ENCODE measurements around the gene UVRAG.

DNA sequence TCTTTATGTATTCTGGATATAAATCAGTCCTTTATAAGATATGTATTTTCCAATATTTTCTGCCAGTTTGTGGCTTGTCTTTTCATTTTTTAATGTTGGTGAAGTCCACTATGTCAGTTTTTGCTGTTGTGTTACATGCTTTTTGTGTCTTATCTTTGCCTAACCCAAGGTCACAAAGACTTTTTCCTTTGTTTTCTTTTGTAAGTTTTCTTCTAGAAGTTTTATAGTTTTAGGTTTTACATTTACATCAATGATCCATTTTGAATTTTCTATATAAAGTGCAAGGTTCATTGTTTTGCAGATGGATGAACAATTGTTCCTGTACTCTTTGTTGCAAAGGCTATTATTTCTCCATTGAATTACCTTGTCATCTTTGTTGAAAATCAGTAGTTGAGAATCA is 69.3 kb downstream of the UVRAG start:
- no peak for TF ChIP-seq EP300 (IDR thresholded peaks at IDR 0.05; ENCODE audit: borderline replicate concordance)
- TF ChIP-seq, protein P1, sequence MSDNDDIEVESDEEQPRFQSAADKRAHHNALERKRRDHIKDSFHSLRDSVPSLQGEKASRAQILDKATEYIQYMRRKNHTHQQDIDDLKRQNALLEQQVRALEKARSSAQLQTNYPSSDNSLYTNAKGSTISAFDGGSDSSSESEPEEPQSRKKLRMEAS (IDR thresholded peaks at IDR 0.05): no peak
- no peak for TF ChIP-seq YY1 (IDR thresholded peaks at IDR 0.05; ENCODE audit: low read depth)
- no peak for TF ChIP-seq TAF1 (IDR thresholded peaks at IDR 0.05; ENCODE audit: low read depth)

Data from Ishikawa (cell line).